ENCODE measurements around the gene CACNA1B. TPM values are rescaled to one million over a fixed set of nuclear protein-coding genes. Genes with fewer than 3 reads are reported as not detected.
"Not testable (repeated sequence)": the region's sequence is repeated elsewhere in the genome, so short reads cannot be mapped to it uniquely, and the experiment has no call there.

CACNA1B gene
- polyA plus RNA-seq, 3 donors: 0.24 to 0.53 (median 0.26) TPM

- no peak for DNase-seq
Observed at GRCh38 chr9:138072161-138072842, 194.7 kb downstream of the CACNA1B start.

GRCh38 chr9:138072897-138073296 is 195.3 kb downstream of the CACNA1B start:
- DNase-seq: no peak

GRCh38 chr9:138073408-138073807 is 195.8 kb downstream of the CACNA1B start:
- no peak for DNase-seq

GRCh38 chr9:138073808-138074207 is 196.2 kb downstream of the CACNA1B start:
- no peak for DNase-seq

- DNase-seq: no peak
Observed at GRCh38 chr9:138074516-138074915, 196.9 kb downstream of the CACNA1B start.

- no peak for DNase-seq
Observed at GRCh38 chr9:138075496-138075895, 197.9 kb downstream of the CACNA1B start.

GRCh38 chr9:138075961-138076649 is 198.5 kb downstream of the CACNA1B start:
- DNase-seq: no peak

GRCh38 chr9:138076650-138077009 is 199.0 kb downstream of the CACNA1B start:
- no peak for DNase-seq

GRCh38 chr9:138077126-138077525 is 199.5 kb downstream of the CACNA1B start:
- no peak for DNase-seq

- no peak for DNase-seq
Observed at GRCh38 chr9:138077898-138078540, 200.4 kb downstream of the CACNA1B start.

GRCh38 chr9:138078846-138079245 is 201.3 kb downstream of the CACNA1B start:
- DNase-seq: no peak

GRCh38 chr9:138080979-138081378 is 203.4 kb downstream of the CACNA1B start:
- DNase-seq: no peak

- DNase-seq: no peak
Observed at GRCh38 chr9:138082918-138083636, 205.5 kb downstream of the CACNA1B start.

GRCh38 chr9:138083873-138084272 is 206.3 kb downstream of the CACNA1B start:
- no peak for DNase-seq

GRCh38 chr9:138085568-138085967 is 208.0 kb downstream of the CACNA1B start:
- DNase-seq: no peak

- not testable (repeated sequence) for DNase-seq
Observed at GRCh38 chr9:138092057-138092456, 214.5 kb downstream of the CACNA1B start.

- DNase-seq: no peak
Observed at GRCh38 chr9:138094028-138094427, 216.4 kb downstream of the CACNA1B start.

- no peak for DNase-seq
Observed at GRCh38 chr9:138095813-138096518, 218.4 kb downstream of the CACNA1B start.

- DNase-seq: no peak
Observed at GRCh38 chr9:138096519-138096845, 218.9 kb downstream of the CACNA1B start.

GRCh38 chr9:138097501-138097991 is 220.0 kb downstream of the CACNA1B start:
- DNase-seq: no peak

GRCh38 chr9:138098116-138098907 is 220.7 kb downstream of the CACNA1B start:
- no peak for DNase-seq
